OCI-LY7 (cell line): Measurements from ENCODE around the gene MKNK1. TPM values are rescaled to one million over a fixed set of nuclear protein-coding genes. Genes with fewer than 3 reads are reported as not detected.

Source experiments
- BruUV-seq: library from RNA; stranded (reverse); fragments of 400-500 nt; replicated peaks from 2 replicates; lab custom pipeline; 2021; lab: Mats Ljungman, UMichigan
- CTCF ChIA-PET: fragments of 300-600 bp; sonication (Branson Sonifier 250); formaldehyde crosslinking; loops from one replicate; lab custom pipeline; 2022; ENCODE audit warnings: antibody characterized with exemption; ENCODE audit not compliant: unreplicated experiment; lab: Charles Lee
- POLR2A ChIA-PET: fragments of 300-600 bp; sonication (Branson Sonifier 250); formaldehyde crosslinking; loops from one replicate; lab custom pipeline; 2022; ENCODE audit warnings: antibody characterized with exemption; lab: Charles Lee
- DNase-seq: peaks from one replicate; pipeline ENCODE4 v3.0.0-alpha.2; 2015; ENCODE audit warnings: low spot score
- H2AFZ ChIP-seq: fragments of 200-600 bp; sonication (generic), shearing (Covaris generic); 2 replicates; pipeline ENCODE4 v1.6.1; 2014; ENCODE audit warnings: mild to moderate bottlenecking, antibody characterized with exemption, low read length, moderate library complexity
- H3K27ac ChIP-seq: fragments of 200-600 bp; sonication (generic); 2 replicates; pipeline ENCODE4 v1.5.1; 2014; ENCODE audit warnings: mixed run types, low read depth, mild to moderate bottlenecking, moderate library complexity, low read length, inconsistent platforms; ENCODE audit not compliant: poor library complexity, severe bottlenecking
- H3K36me3 ChIP-seq: fragments of 200-600 bp; sonication (generic); 2 replicates; pipeline ENCODE4 v1.6.1; 2014; ENCODE audit warnings: mild to moderate bottlenecking, antibody characterized with exemption, low read length, moderate library complexity, mixed read lengths; ENCODE audit not compliant: insufficient read depth
- H3K4me1 ChIP-seq: fragments of 200-600 bp; sonication (generic); 2 replicates; pipeline ENCODE4 v1.5.1; 2014; ENCODE audit warnings: mild to moderate bottlenecking, low read length; ENCODE audit not compliant: insufficient read depth, poor library complexity, severe bottlenecking
- H3K4me2 ChIP-seq: fragments of 200-600 bp; sonication (generic); 2 replicates; pipeline ENCODE4 v1.6.1; 2014; ENCODE audit warnings: mild to moderate bottlenecking, low read length
- H3K4me3 ChIP-seq: fragments of 200-600 bp; sonication (generic); 2 replicates; pipeline ENCODE4 v1.5.1; 2014; ENCODE audit warnings: mild to moderate bottlenecking, low read depth, low read length; ENCODE audit not compliant: poor library complexity, severe bottlenecking
- H3K79me2 ChIP-seq: fragments of 200-600 bp; sonication (generic); 2 replicates; pipeline ENCODE4 v1.6.1; 2016; ENCODE audit warnings: low read depth, mild to moderate bottlenecking, low read length, moderate library complexity, mixed read lengths; ENCODE audit not compliant: insufficient read depth
- H3K9me2 ChIP-seq: fragments of 200-600 bp; sonication (generic); 2 replicates; pipeline ENCODE4 v1.6.1; 2016; ENCODE audit warnings: mild to moderate bottlenecking, low read length, mixed read lengths; ENCODE audit not compliant: insufficient read depth
- H3K9me3 ChIP-seq: fragments of 200-600 bp; sonication (generic); 2 replicates; pipeline ENCODE4 v1.6.1; 2014; ENCODE audit warnings: mild to moderate bottlenecking, mixed run types, low read length, mixed read lengths
- H4K20me1 ChIP-seq: fragments of 200-600 bp; sonication (generic); 2 replicates; pipeline ENCODE4 v1.6.1; 2014; ENCODE audit warnings: mild to moderate bottlenecking, antibody characterized with exemption, low read length, moderate library complexity, mixed read lengths; ENCODE audit not compliant: insufficient read depth
- EZH2phosphoT487 ChIP-seq: fragments of 200-600 bp; sonication (generic); IDR thresholded peaks from 2 replicates; pipeline ENCODE4 v1.6.1; 2018; ENCODE audit warnings: low read depth, borderline replicate concordance, mild to moderate bottlenecking, mixed run types, antibody characterized with exemption, low read length, moderate library complexity, mixed read lengths
- intact Hi-C: fragments of 100-400 bp; cut with micrococcal nuclease; formaldehyde crosslinking; loops from one replicate; pipeline ENCODE4 v1.10.0; 2022; ENCODE audit not compliant: unreplicated experiment
- total RNA-seq, 2 experiments: library from RNA; depleted of rRNA in 1 of 2; stranded (reverse); fragments of >200 nt in 1 of 2; shearing (Covaris generic) in 1 of 2; gene quantifications; 2 replicates each; pipeline ENCODE4 v1.2.3, GENCODE V29; 2014 to 2022
- TF ChIP-seq, protein P1 (sequence below): fragments of 200-600 bp; sonication (generic); conservative IDR thresholded peaks from 2 replicates; pipeline ENCODE4 v1.5.1; 2014; ENCODE audit warnings: mild to moderate bottlenecking, antibody characterized with exemption, low read length, moderate library complexity, mixed read lengths

Gene MKNK1
- total RNA-seq, 2 experiments from 2014 or later: 11.5 to 24.0 TPM

- CTCF ChIA-PET: no interaction called here
- no peaks in the 10 kb centered on the region for H3K9me2 ChIP-seq
- intact Hi-C loops: no loop called here
These were observed 65.9 kb downstream of the MKNK1 start for GRCh38 chr1:46538147-46538546.

GRCh38 chr1:46537651-46538050 is 66.4 kb downstream of the MKNK1 start:
- intact Hi-C loops: no loop called here

More at GRCh38 chr1:46538147-46538546, 65.9 kb downstream of the MKNK1 start:
- no peaks in the 10 kb centered on the region for H3K4me1 ChIP-seq
- no peak overlapping the region for H3K27ac ChIP-seq
- POLR2A ChIA-PET: no interaction called here
- no peak overlapping the region for H3K4me3 ChIP-seq
- H3K9me3 ChIP-seq: no peaks in the 10 kb centered on the region
- no peak overlapping the region for H2AFZ ChIP-seq
- no peaks in the 10 kb centered on the region for H3K36me3 ChIP-seq
- BruUV-seq: no TSS peak
- H3K79me2 ChIP-seq: no peaks in the 10 kb centered on the region
- no peak for DNase-seq
- TF ChIP-seq, protein P1, sequence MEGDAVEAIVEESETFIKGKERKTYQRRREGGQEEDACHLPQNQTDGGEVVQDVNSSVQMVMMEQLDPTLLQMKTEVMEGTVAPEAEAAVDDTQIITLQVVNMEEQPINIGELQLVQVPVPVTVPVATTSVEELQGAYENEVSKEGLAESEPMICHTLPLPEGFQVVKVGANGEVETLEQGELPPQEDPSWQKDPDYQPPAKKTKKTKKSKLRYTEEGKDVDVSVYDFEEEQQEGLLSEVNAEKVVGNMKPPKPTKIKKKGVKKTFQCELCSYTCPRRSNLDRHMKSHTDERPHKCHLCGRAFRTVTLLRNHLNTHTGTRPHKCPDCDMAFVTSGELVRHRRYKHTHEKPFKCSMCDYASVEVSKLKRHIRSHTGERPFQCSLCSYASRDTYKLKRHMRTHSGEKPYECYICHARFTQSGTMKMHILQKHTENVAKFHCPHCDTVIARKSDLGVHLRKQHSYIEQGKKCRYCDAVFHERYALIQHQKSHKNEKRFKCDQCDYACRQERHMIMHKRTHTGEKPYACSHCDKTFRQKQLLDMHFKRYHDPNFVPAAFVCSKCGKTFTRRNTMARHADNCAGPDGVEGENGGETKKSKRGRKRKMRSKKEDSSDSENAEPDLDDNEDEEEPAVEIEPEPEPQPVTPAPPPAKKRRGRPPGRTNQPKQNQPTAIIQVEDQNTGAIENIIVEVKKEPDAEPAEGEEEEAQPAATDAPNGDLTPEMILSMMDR: no peak
- TF ChIP-seq EZH2phosphoT487: no peak
- no peak overlapping the region for H3K4me2 ChIP-seq
- no peaks in the 10 kb centered on the region for H4K20me1 ChIP-seq

DNA sequence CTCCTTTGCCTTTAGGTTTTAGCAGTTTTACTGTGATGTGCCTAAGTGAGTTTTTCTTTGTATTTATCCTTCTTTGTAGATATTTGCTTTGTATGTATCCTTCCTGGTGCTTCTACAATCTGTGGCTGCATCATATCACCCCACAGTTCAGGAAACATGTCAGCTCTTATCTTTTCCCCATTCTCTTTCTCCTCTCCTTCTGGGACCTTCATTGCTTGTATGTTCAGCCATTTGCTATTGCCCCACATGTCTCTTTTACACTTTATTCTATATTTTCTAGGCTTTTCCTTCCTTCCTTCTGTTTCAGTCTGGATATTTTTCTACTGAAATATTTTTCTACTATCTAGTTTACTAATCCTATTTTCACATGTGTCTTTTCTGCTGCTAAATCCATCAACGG is 67.5 kb downstream of the MKNK1 start:
- Histone ChIP-seq H3K27ac (no peak overlapping the region), H3K4me1 (no peaks in the 10 kb centered on the region), H3K4me2 (no peak overlapping the region), H3K36me3 (no peaks in the 10 kb centered on the region), H2AFZ (no peak overlapping the region), H4K20me1 (no peaks in the 10 kb centered on the region), H3K4me3 (no peak overlapping the region), H3K9me2 (no peaks in the 10 kb centered on the region), H3K79me2 (no peaks in the 10 kb centered on the region), H3K9me3 (no peaks in the 10 kb centered on the region)
- no peak for TF ChIP-seq EZH2phosphoT487
- TF ChIP-seq, protein P1: no peak
- DNase-seq: no peak
- BruUV-seq: no TSS peak
- ChIA-PET CTCF (no interaction called here), POLR2A (interaction anchor here (0.7 kb wide), 1 partner anchor 15 kb away, joined by 3 read pairs; no protein-coding TSS in a partner anchor)
- intact Hi-C loops: no loop called here

More at GRCh38 chr1:46537651-46538050, 66.4 kb downstream of the MKNK1 start:
- ChIA-PET POLR2A (no interaction called here), CTCF (no interaction called here)
- DNase-seq: no peak
- Histone ChIP-seq H3K27ac (no peak overlapping the region), H3K4me3 (no peak overlapping the region), H3K9me3 (no peaks in the 10 kb centered on the region), H3K9me2 (no peaks in the 10 kb centered on the region), H3K36me3 (no peaks in the 10 kb centered on the region), H3K4me1 (no peaks in the 10 kb centered on the region), H4K20me1 (no peaks in the 10 kb centered on the region), H3K4me2 (no peak overlapping the region), H3K79me2 (no peaks in the 10 kb centered on the region), H2AFZ (no peak overlapping the region)
- TF ChIP-seq, protein P1: no peak
- TF ChIP-seq EZH2phosphoT487: no peak
- BruUV-seq: no TSS peak
